Measurements from ENCODE around the gene HELT.
"Not testable (repeated sequence)": the region's sequence is repeated elsewhere in the genome, so short reads cannot be mapped to it uniquely, and the experiment has no call there.

HELT gene

GRCh38 chr4:184972991-184973390 is 45.3 kb upstream of the HELT start (continued):
- TF ChIP-seq ZNF510 (tag by site-specific recombination; IDR thresholded peaks at IDR 0.05; ENCODE audit: insufficient replicate concordance) (no peak), ZNF211 (tag by site-specific recombination; IDR thresholded peaks at IDR 0.05; ENCODE audit: low read depth) (no peak), ZNF146 (tag by site-specific recombination; IDR thresholded peaks at IDR 0.05) (no peak)

- POLR2A ChIA-PET; H3K36me3 ChIP-seq (ENCODE audit: control insufficient read depth in 2 of 2, insufficient read depth in 1 of 2, low read length in 2 of 2); H3K4me3 ChIP-seq (ENCODE audit: low read depth, low read length); H3K4me1 ChIP-seq (ENCODE audit: control insufficient read depth, insufficient read depth, low read length); CTCF ChIA-PET; H3K27ac ChIP-seq (ENCODE audit: extremely low read depth, low read depth, low read length); H3K9me3 ChIP-seq (ENCODE audit: control insufficient read depth, insufficient read depth, low read depth, low read length): not testable (repeated sequence)
- peak; percentile 69; the same call in 1 of the 2 replicates for TF ChIP-seq ZNF146 (tag by site-specific recombination; IDR thresholded peaks at IDR 0.05)
Measured at GRCh38 chr4:184976348-184976747, 41.9 kb upstream of the HELT start.

- CTCF ChIA-PET = interaction anchor here (0.6 kb wide), 1 partner anchor 171 kb away, joined by 3 read pairs; no protein-coding TSS in a partner anchor
- H3K36me3 ChIP-seq (ENCODE audit: control insufficient read depth in 2 of 2, insufficient read depth in 1 of 2, low read length in 2 of 2) = no peaks in the 10 kb centered on the region
- POLR2A ChIA-PET = no interaction called here
Measured at GRCh38 chr4:184977747-184978146, 40.5 kb upstream of the HELT start.

GRCh38 chr4:184978211-184978610 is 40.1 kb upstream of the HELT start:
- TF ChIP-seq ZNF571 (tag by site-specific recombination; IDR thresholded peaks at IDR 0.05) (no peak), ZNF23 (tag by site-specific recombination; IDR thresholded peaks at IDR 0.05; ENCODE audit: borderline replicate concordance) (no peak), ZNF521 (tag by site-specific recombination; IDR thresholded peaks at IDR 0.05) (no peak)
- POLR2A ChIA-PET = no interaction called here
- no peak overlapping the region for H3K4me3 ChIP-seq (ENCODE audit: low read depth, low read length)
- no peak overlapping the region for H3K27ac ChIP-seq (ENCODE audit: extremely low read depth, low read depth, low read length)
- CTCF ChIA-PET = interaction anchor here (0.6 to 0.7 kb wide), 3 partner anchors 25 to 718 kb away, joined by 3 read pairs; no protein-coding TSS in a partner anchor
- no peaks in the 10 kb centered on the region for H3K36me3 ChIP-seq (ENCODE audit: control insufficient read depth in 2 of 2, insufficient read depth in 1 of 2, low read length in 2 of 2)
- no peaks in the 10 kb centered on the region for H3K9me3 ChIP-seq (ENCODE audit: control insufficient read depth, insufficient read depth, low read depth, low read length)
- no peaks in the 10 kb centered on the region for H3K4me1 ChIP-seq (ENCODE audit: control insufficient read depth, insufficient read depth, low read length)

More at GRCh38 chr4:184977747-184978146, 40.5 kb upstream of the HELT start:
- Histone ChIP-seq H3K27ac (ENCODE audit: extremely low read depth, low read depth, low read length) (no peak overlapping the region), H3K4me1 (ENCODE audit: control insufficient read depth, insufficient read depth, low read length) (no peaks in the 10 kb centered on the region), H3K9me3 (ENCODE audit: control insufficient read depth, insufficient read depth, low read depth, low read length) (no peaks in the 10 kb centered on the region), H3K4me3 (ENCODE audit: low read depth, low read length) (no peak overlapping the region)
- no peak for TF ChIP-seq ZNF248 (tag by site-specific recombination; IDR thresholded peaks at IDR 0.05)
- TF ChIP-seq ZNF391 (tag by site-specific recombination; IDR thresholded peaks at IDR 0.05; ENCODE audit: borderline replicate concordance, low read depth) = no peak
- no peak for TF ChIP-seq ZSCAN18 (tag by site-specific recombination; IDR thresholded peaks at IDR 0.05)

GRCh38 chr4:184979461-184980124 is 38.7 kb upstream of the HELT start:
- TF ChIP-seq ZNF140 (tag by site-specific recombination; IDR thresholded peaks at IDR 0.05) (no peak), PRDM2 (tag by site-specific recombination; IDR thresholded peaks at IDR 0.05; ENCODE audit: borderline replicate concordance) (no peak), ZEB2 (tag by site-specific recombination; IDR thresholded peaks at IDR 0.05) (no peak), ZSCAN16 (tag by site-specific recombination; IDR thresholded peaks at IDR 0.05) (no peak), HIC1 (tag by site-specific recombination; IDR thresholded peaks at IDR 0.05) (no peak), ZNF169 (tag by site-specific recombination; IDR thresholded peaks at IDR 0.05) (no peak), ZBTB8A (tag by site-specific recombination; IDR thresholded peaks at IDR 0.05) (no peak), ZNF768 (tag by site-specific recombination; IDR thresholded peaks at IDR 0.05) (no peak)
- POLR2A ChIA-PET = no interaction called here
- CTCF ChIA-PET = no interaction called here
- Histone ChIP-seq H3K27ac (ENCODE audit: extremely low read depth, low read depth, low read length) (no peak overlapping the region), H3K4me1 (ENCODE audit: control insufficient read depth, insufficient read depth, low read length) (no peaks in the 10 kb centered on the region), H3K4me3 (ENCODE audit: low read depth, low read length) (no peak overlapping the region), H3K36me3 (ENCODE audit: control insufficient read depth in 2 of 2, insufficient read depth in 1 of 2, low read length in 2 of 2) (no peaks in the 10 kb centered on the region), H3K9me3 (ENCODE audit: control insufficient read depth, insufficient read depth, low read depth, low read length) (no peaks in the 10 kb centered on the region)

Measured in HEK293 (cell line).